Peyer's patch (tissue), 4 donors: Measurements from ENCODE around the gene PDCD4. TPM values are rescaled to one million over a fixed set of nuclear protein-coding genes. Genes with fewer than 3 reads are reported as not detected.

Experiments
- DNase-seq, 3 donors: peaks; one replicate each; pipeline ENCODE4 v3.0.0-alpha.2; 2017 to 2019
- H3K27ac ChIP-seq, 4 donors: fragments of 200-600 bp; sonication (generic); one replicate each; pipeline ENCODE4 v1.5.1; 2016 to 2019
- H3K27me3 ChIP-seq, 2 donors: fragments of 200-600 bp; sonication (generic); one replicate each; pipeline ENCODE4 v1.5.1; 2019
- H3K36me3 ChIP-seq, 3 donors: fragments of 200-600 bp; sonication (generic); one replicate each; pipeline ENCODE4 v1.5.1; 2016 to 2019
- H3K4me1 ChIP-seq, 4 donors: fragments of 200-600 bp; sonication (generic); one replicate each; pipeline ENCODE4 v1.5.1; 2016 to 2019
- H3K4me3 ChIP-seq, 4 donors: fragments of 200-600 bp; sonication (generic); 1 replicate in 3 of 4; 2 replicates in 1 of 4; pipeline ENCODE4 v1.5.1; 2016 to 2019; ENCODE audit warnings: mild to moderate bottlenecking in 1 of 4
- H3K9me3 ChIP-seq, 4 donors: fragments of 200-600 bp; sonication (generic); one replicate each; pipeline ENCODE4 v1.5.1; 2016 to 2019; ENCODE audit warnings: mild to moderate bottlenecking in 1 of 4
- POLR2A ChIP-seq, 2 donors: fragments of 450-650 bp; IDR thresholded peaks; one replicate each; pipeline ENCODE4 v1.5.1; 2017; ENCODE audit warnings: antibody characterized with exemption in 2 of 2, mild to moderate bottlenecking in 2 of 2, moderate library complexity in 2 of 2
- total RNA-seq, 4 donors: library from RNA; depleted of rRNA; stranded (reverse); fragments of >200 nt; gene quantifications; one replicate each; pipeline ENCODE4 v1.1.0, GENCODE V29; 2016
- TF ChIP-seq, protein P1 (sequence below), 6 experiments: fragments of 450-650 bp in 4 of 6; fragments of 200-600 bp in 2 of 6; sonication (generic) in 1 of 6; IDR thresholded peaks; one replicate each; pipeline ENCODE4 v1.5.1; 2017 to 2019; ENCODE audit warnings: antibody characterized with exemption in 6 of 6, mild to moderate bottlenecking in 3 of 6, moderate library complexity in 1 of 6

PDCD4 gene
- total RNA-seq, 4 donors from 2014 or later: 301 to 538 (median 330) TPM

DNA sequence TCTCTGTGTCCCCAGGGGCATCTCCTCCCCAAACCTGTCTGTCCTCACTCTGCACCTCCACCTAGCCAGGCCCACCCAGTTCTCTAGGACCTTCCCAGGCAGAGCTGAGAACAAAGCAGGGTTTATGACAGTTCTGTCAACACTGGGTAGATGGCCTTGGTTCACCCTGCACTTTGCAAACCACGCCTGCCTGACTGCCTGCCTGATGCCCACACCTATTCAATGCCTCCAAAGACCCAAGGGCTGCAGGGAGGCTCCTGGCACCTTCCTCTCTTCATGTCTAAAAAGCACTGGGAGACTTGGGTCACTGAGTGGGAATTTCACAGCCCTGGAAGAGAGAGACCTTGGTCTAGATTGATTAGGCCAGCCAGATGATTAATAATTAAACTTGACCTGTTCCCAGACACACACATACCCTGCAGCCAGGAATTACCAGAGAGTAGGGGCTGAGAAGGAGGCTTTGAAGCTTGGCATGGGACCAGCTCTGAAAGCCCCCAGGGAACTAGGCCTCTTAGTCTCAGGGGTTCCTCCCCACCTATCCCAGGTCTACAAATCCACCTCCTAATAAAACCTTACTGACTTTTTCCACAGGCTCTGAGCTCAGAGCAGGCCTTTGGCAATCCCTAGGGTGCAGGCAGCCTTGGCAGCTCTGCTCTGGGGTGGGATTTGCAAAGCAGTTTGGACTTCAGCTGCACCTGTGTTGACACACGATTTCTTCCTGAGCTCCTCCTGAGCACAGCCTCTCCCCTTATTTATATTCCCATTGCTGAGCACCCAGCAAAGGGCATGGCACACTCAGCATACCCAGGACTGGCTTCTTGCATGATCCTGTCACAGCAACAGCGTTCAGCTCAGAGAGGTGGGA is 25.7 kb upstream of the PDCD4 start:
- H3K36me3 ChIP-seq: no peaks in the 10 kb centered on the region
- TF ChIP-seq, protein P1, sequence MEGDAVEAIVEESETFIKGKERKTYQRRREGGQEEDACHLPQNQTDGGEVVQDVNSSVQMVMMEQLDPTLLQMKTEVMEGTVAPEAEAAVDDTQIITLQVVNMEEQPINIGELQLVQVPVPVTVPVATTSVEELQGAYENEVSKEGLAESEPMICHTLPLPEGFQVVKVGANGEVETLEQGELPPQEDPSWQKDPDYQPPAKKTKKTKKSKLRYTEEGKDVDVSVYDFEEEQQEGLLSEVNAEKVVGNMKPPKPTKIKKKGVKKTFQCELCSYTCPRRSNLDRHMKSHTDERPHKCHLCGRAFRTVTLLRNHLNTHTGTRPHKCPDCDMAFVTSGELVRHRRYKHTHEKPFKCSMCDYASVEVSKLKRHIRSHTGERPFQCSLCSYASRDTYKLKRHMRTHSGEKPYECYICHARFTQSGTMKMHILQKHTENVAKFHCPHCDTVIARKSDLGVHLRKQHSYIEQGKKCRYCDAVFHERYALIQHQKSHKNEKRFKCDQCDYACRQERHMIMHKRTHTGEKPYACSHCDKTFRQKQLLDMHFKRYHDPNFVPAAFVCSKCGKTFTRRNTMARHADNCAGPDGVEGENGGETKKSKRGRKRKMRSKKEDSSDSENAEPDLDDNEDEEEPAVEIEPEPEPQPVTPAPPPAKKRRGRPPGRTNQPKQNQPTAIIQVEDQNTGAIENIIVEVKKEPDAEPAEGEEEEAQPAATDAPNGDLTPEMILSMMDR (IDR thresholded peaks at IDR 0.05): no peak
- TF ChIP-seq POLR2A (IDR thresholded peaks at IDR 0.05): peak; percentile 32 to 55
- H3K4me3 ChIP-seq: no peak overlapping the region
- peak in 2 of 3 donors; percentile 83 to 86 for DNase-seq
- H3K27ac ChIP-seq: peak overlapping the region; percentile 27 to 93 (median 82)
- peaks cover 8 to 60% (median 25%) of the 10 kb centered on the region in 4 donors for H3K4me1 ChIP-seq
- H3K9me3 ChIP-seq: no peaks in the 10 kb centered on the region
- H3K27me3 ChIP-seq: no peaks in the 10 kb centered on the region

DNA sequence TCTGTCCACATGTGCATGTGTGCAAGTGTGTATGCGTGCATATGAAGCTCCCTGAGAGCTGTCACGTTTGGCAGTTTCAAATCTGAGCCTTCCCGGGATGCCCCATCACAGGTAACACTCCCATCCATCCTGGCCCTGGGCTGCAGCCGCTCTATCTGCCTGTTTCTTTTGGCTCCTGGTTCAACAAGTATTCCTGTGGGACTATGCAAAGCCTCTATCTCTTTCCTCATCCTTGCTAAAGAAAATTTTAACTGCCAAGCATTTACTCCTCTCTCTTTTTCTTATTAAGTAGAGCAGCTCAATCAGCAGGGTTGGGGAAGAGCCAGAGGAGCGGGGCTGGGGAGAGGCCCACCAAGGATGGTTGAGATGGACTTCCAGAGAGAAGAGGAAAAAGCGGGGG is 24.4 kb upstream of the PDCD4 start:
- H3K27me3 ChIP-seq: no peaks in the 10 kb centered on the region
- peaks cover 5 to 48% (median 15%) of the 10 kb centered on the region in 4 donors for H3K4me1 ChIP-seq
- TF ChIP-seq, protein P1 (IDR thresholded peaks at IDR 0.05): no peak
- no peak for TF ChIP-seq POLR2A (IDR thresholded peaks at IDR 0.05)
- H3K27ac ChIP-seq: peak overlapping the region in 1 of 4 donors; percentile 89
- H3K9me3 ChIP-seq: no peaks in the 10 kb centered on the region
- no peaks in the 10 kb centered on the region for H3K36me3 ChIP-seq
- H3K4me3 ChIP-seq: no peak overlapping the region
- no peak for DNase-seq

DNA sequence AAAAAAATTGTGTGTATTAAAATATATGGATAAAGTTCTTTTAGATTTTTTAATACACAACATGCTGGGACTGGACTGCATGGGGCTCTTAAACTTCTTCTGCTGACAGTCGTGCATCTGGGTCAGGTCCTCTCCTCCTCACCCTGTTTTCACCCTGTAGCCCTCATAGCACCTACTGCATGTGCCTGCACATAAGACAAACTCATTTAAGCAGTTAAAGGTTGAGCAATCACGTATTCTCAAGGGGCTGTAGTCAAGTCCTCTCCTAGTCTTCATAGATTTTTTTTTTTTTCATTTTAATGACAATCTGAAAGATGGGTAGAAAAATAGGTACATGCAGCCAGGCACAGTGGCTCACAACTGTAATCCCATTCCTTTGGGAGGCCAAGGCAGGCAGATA is 23.6 kb upstream of the PDCD4 start:
- Histone ChIP-seq H3K4me3 (no peak overlapping the region), H3K36me3 (no peaks in the 10 kb centered on the region), H3K27me3 (no peaks in the 10 kb centered on the region), H3K9me3 (no peaks in the 10 kb centered on the region), H3K4me1 (peaks cover 5 to 48% (median 12%) of the 10 kb centered on the region in 4 donors), H3K27ac (no peak overlapping the region)
- DNase-seq: no peak
- TF ChIP-seq, protein P1 (IDR thresholded peaks at IDR 0.05): no peak
- TF ChIP-seq POLR2A (IDR thresholded peaks at IDR 0.05): no peak

DNA sequence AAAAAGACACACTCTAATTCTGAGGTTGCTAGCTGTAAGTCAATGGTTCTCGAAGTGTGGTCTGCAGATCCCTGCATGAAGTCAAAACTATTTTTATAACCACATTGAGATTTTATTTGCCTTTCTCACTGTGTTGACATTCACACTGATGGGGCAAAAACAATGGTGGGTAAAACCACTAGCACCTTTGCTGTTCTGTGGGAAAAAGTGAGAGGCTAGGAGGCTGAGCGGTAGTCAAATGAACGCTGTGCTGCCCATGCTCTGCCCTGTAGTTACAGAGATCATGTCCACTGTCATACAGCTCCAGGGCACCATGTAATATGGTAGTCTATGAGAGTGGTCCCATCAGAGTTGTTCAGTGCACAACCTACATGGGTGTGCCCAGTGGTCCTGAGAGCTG is 21.6 kb upstream of the PDCD4 start:
- H3K36me3 ChIP-seq: no peaks in the 10 kb centered on the region
- peaks cover 0 to 34% (median 9%) of the 10 kb centered on the region in 4 donors for H3K4me1 ChIP-seq
- no peaks in the 10 kb centered on the region for H3K9me3 ChIP-seq
- H3K27me3 ChIP-seq: no peaks in the 10 kb centered on the region
- no peak overlapping the region for H3K4me3 ChIP-seq
- peak in 1 of 3 donors; percentile 46 for DNase-seq
- TF ChIP-seq POLR2A (IDR thresholded peaks at IDR 0.05): no peak
- TF ChIP-seq, protein P1 (IDR thresholded peaks at IDR 0.05): no peak
- peak overlapping the region in 1 of 4 donors; percentile 1 for H3K27ac ChIP-seq

DNA sequence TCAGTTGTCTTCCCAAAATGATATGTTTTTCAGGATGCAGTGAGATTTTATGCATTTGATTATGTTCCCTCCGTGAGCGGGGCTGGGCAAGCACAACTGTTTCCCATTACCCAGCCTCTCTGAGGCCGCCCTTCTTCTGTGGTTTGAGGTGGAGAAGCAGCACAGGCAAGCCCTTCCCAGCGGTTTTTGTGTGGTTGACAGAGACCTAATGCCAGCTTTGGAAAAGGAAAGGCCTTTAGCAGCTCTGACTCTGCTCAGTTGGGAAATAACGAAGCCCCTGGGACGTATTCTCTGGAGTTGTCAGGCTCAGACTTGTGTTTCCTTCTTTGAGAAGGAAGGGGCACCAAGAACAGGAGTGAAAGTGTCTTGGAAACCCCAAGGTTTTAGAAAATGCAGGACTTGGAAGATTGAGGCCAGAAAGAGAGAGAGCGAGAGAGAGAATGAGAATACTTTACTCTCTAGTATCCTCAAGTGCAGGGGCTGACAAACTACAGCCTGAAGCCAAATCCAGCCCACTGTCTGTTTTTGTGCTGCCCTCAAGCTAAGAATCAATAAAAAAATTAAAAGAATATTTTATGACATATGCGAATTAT is 20.6 kb upstream of the PDCD4 start:
- Histone ChIP-seq H3K4me1 (peaks cover 0 to 24% (median 7%) of the 10 kb centered on the region in 4 donors), H3K27ac (peak overlapping the region in 1 of 4 donors; percentile 78), H3K36me3 (no peaks in the 10 kb centered on the region), H3K27me3 (no peaks in the 10 kb centered on the region), H3K4me3 (no peak overlapping the region), H3K9me3 (no peaks in the 10 kb centered on the region)
- TF ChIP-seq, protein P1 (IDR thresholded peaks at IDR 0.05): no peak
- no peak for TF ChIP-seq POLR2A (IDR thresholded peaks at IDR 0.05)
- DNase-seq: peak in 2 of 3 donors; percentile 26 to 55
